HepG2 (cell line): ENCODE data around the gene ARL16. TPM values are rescaled to one million over a fixed set of nuclear protein-coding genes. Genes with fewer than 3 reads are reported as not detected.

ENCODE experiments used
- EP300 ChIP-seq, 3 experiments: sonication (generic) in 1 of 3; formaldehyde crosslinking in 1 of 3; IDR thresholded peaks; 2 replicates each; pipeline versions ENCODE4 v1.5.1 to v1.6.1; 2011 to 2020; ENCODE audit warnings: low read depth in 2 of 3, low read length in 2 of 3, borderline replicate concordance in 1 of 3, improper control_type of control experiment in 1 of 3, mild to moderate bottlenecking in 1 of 3, missing genetic modification reagents in 1 of 3, moderate library complexity in 1 of 3
- GABPA ChIP-seq, 2 experiments: IDR thresholded peaks; 2 replicates each; pipeline ENCODE4 v1.6.1; 2011 to 2016; ENCODE audit warnings: low read depth in 2 of 2, low read length in 1 of 2, missing biosample characterization in 1 of 2, missing genetic modification characterization in 1 of 2
- JARID2 ChIP-seq: sonication (generic); formaldehyde crosslinking; IDR thresholded peaks from 2 replicates; pipeline ENCODE4 v1.8.1; 2023; ENCODE audit warnings: missing genetic modification reagents, inconsistent platforms; ENCODE audit not compliant: insufficient replicate concordance
- NCOA1 ChIP-seq: sonication (generic); formaldehyde crosslinking; IDR thresholded peaks from 2 replicates; pipeline ENCODE4 v1.9.0; 2021; ENCODE audit warnings: missing genetic modification reagents
- PRMT3 ChIP-seq: sonication (generic); formaldehyde crosslinking; IDR thresholded peaks from 2 replicates; pipeline ENCODE4 v1.8.1; 2022; ENCODE audit warnings: low read depth, mild to moderate bottlenecking, moderate library complexity, missing genetic modification reagents, borderline replicate concordance
- SETDB1 ChIP-seq: sonication (generic); formaldehyde crosslinking; IDR thresholded peaks from 2 replicates; pipeline ENCODE4 v1.5.1; 2020; ENCODE audit warnings: missing genetic modification reagents, mild to moderate bottlenecking, borderline replicate concordance
- TCF7 ChIP-seq: sonication (generic); IDR thresholded peaks from 2 replicates; pipeline ENCODE4 v1.6.1; 2016; ENCODE audit warnings: antibody characterized with exemption, low read depth
- THAP9 ChIP-seq: sonication (generic); formaldehyde crosslinking; IDR thresholded peaks from 2 replicates; pipeline ENCODE4; 2020; ENCODE audit warnings: missing genetic modification reagents, mild to moderate bottlenecking, borderline replicate concordance
- ZBTB4 ChIP-seq: sonication (generic); formaldehyde crosslinking; IDR thresholded peaks from 2 replicates; pipeline ENCODE4 v1.4.0; 2020; ENCODE audit warnings: missing genetic modification reagents, mild to moderate bottlenecking, borderline replicate concordance
- ZNF260 ChIP-seq: sonication (generic); formaldehyde crosslinking; IDR thresholded peaks from 2 replicates; pipeline ENCODE4 v1.4.0; 2020; ENCODE audit warnings: missing genetic modification reagents, low read depth, mild to moderate bottlenecking, borderline replicate concordance
- ZNF263 ChIP-seq: sonication (generic); formaldehyde crosslinking; IDR thresholded peaks from 2 replicates; pipeline ENCODE4 v1.4.0; 2020; ENCODE audit warnings: missing genetic modification reagents
- ZNF766 ChIP-seq: sonication (generic); formaldehyde crosslinking; IDR thresholded peaks from 2 replicates; pipeline ENCODE4 v1.5.0; 2020; ENCODE audit warnings: missing genetic modification reagents, borderline replicate concordance
- polyA plus RNA-seq, 8 experiments: library from polyadenylated mRNA; depleted of rRNA in 3 of 8; stranded (reverse) in 7 of 8; unstranded in 1 of 8; fragments of >200 nt; fragmentation: Illumina TruSeq in 4 of 8; extraction: Trizol in 4 of 8; gene quantifications; 2 replicates each; pipeline versions ENCODE4 v1.2.1 to v1.2.3, GENCODE V29; 2011 to 2016; ENCODE audit warnings: low read depth in 4 of 8, missing spikeins in 1 of 8, mixed read lengths in 1 of 8; ENCODE audit not compliant: insufficient read depth in 1 of 8
- total RNA-seq, 5 experiments: library from RNA; depleted of rRNA; stranded (reverse); fragments of >200 nt; fragmentation: Illumina TruSeq; extraction: Trizol; gene quantifications; 2 replicates each; pipeline ENCODE4 v1.2.3, GENCODE V29; 2016; ENCODE audit warnings: low read depth in 1 of 5
- TF ChIP-seq, protein P1 (sequence below): IDR thresholded peaks from 2 replicates; pipeline ENCODE4 v1.6.1; 2018; ENCODE audit warnings: missing genetic modification reagents, mild to moderate bottlenecking, missing compliant biosample characterization
- TF ChIP-seq, protein P2 (sequence below): sonication (generic); formaldehyde crosslinking; conservative IDR thresholded peaks from 2 replicates; pipeline ENCODE4 v1.4.0; 2020; ENCODE audit warnings: missing genetic modification reagents

ARL16 gene
- total and polyA plus RNA-seq, 2 of the 13 experiments (the other 11 are each of a cell fraction or from before 2014, with no cell fraction given) = 20.8 to 30.8 TPM

DNA sequence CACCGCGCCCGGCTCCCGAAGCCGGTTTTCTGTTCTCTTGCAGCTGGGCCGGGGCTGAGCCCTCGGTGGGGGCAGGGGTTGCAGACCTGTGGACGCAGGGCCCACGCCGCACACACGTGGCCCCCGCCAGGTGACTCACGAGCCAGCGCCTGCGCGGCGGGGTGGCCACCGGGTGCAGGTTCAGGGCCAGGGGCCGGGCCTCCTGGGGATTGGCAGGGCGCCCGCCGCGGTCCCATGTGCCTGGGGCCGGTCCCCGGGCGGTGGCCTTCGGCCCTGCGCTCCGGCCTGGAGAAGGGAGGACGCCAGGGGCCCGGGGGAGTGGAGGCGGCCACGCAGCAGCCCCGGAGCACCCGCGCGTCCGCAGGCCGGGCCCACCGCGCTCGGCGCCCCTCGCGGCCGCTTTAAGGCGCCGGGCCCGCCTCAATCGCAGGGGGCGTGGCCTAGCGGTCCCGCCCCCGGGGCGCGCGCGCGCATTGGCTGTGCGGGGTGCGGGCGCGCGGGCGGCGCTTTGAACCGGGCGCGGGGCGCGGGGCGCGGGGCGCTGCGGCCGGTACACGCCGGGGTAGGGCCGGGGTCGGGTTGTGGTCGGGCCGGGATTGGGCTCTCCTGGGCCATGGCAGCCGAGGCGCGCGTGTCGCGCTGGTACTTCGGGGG lies 28.3 kb upstream of the ARL16 start, which contains the start of gene SLC25A10 (continued):
- peak; percentile 83 for TF ChIP-seq JARID2 (CRISPR knock-in tag)
- peak; percentile 94 for TF ChIP-seq NCOA1
- peak; percentile 70 for TF ChIP-seq THAP9
- TF ChIP-seq, protein P1, sequence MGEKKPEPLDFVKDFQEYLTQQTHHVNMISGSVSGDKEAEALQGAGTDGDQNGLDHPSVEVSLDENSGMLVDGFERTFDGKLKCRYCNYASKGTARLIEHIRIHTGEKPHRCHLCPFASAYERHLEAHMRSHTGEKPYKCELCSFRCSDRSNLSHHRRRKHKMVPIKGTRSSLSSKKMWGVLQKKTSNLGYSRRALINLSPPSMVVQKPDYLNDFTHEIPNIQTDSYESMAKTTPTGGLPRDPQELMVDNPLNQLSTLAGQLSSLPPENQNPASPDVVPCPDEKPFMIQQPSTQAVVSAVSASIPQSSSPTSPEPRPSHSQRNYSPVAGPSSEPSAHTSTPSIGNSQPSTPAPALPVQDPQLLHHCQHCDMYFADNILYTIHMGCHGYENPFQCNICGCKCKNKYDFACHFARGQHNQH (CRISPR knock-in tag) = peak; percentile 98
- TF ChIP-seq GABPA (IDR thresholded peaks at IDR 0.05; ENCODE audit: low read depth, low read length) = no peak
- no peak for TF ChIP-seq GABPA (CRISPR knock-in tag; IDR thresholded peaks at IDR 0.05; ENCODE audit: low read depth)
- peak; percentile 99 for TF ChIP-seq ZNF766 (CRISPR knock-in tag)
- TF ChIP-seq ZNF260 (CRISPR knock-in tag) = 0 out of 2 replicates have a peak, but pooled peaks have one; percentile 90
- TF ChIP-seq SETDB1 = no peak; the same call in 1 of the 2 replicates
- peak; percentile 99 for TF ChIP-seq PRMT3 (CRISPR knock-in tag)
- peak; percentile 68; the same call in 1 of the 2 replicates for TF ChIP-seq ZBTB4 (CRISPR knock-in tag)
- TF ChIP-seq EP300 (IDR thresholded peaks at IDR 0.05; ENCODE audit: low read depth in 2 of 2, low read length in 2 of 2) = peak; percentile 41 to 88; a peak in 2 of 4 replicates
- peak; percentile 97 for TF ChIP-seq EP300 (CRISPR knock-in tag; IDR thresholded peaks at IDR 0.05; ENCODE audit: borderline replicate concordance)
- peak; percentile 11; the same call in 1 of the 2 replicates for TF ChIP-seq TCF7
- TF ChIP-seq, protein P2, sequence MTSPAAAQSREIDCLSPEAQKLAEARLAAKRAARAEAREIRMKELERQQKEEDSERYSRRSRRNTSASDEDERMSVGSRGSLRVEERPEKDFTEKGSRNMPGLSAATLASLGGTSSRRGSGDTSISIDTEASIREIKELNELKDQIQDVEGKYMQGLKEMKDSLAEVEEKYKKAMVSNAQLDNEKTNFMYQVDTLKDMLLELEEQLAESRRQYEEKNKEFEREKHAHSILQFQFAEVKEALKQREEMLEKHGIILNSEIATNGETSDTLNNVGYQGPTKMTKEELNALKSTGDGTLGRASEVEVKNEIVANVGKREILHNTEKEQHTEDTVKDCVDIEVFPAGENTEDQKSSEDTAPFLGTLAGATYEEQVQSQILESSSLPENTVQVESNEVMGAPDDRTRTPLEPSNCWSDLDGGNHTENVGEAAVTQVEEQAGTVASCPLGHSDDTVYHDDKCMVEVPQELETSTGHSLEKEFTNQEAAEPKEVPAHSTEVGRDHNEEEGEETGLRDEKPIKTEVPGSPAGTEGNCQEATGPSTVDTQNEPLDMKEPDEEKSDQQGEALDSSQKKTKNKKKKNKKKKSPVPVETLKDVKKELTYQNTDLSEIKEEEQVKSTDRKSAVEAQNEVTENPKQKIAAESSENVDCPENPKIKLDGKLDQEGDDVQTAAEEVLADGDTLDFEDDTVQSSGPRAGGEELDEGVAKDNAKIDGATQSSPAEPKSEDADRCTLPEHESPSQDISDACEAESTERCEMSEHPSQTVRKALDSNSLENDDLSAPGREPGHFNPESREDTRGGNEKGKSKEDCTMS = peak; percentile 91; the same call in 1 of the 2 replicates
- TF ChIP-seq ZNF263 = peak; percentile 88
